CD4-positive, alpha-beta T cell treated with Interferon gamma for 1 hour (primary cell): ENCODE data around the gene MYO16.

Experiments
- DNase-seq: peaks from one replicate; pipeline ENCODE4 v3.0.0-alpha.2; 2020

Gene MYO16

DNA sequence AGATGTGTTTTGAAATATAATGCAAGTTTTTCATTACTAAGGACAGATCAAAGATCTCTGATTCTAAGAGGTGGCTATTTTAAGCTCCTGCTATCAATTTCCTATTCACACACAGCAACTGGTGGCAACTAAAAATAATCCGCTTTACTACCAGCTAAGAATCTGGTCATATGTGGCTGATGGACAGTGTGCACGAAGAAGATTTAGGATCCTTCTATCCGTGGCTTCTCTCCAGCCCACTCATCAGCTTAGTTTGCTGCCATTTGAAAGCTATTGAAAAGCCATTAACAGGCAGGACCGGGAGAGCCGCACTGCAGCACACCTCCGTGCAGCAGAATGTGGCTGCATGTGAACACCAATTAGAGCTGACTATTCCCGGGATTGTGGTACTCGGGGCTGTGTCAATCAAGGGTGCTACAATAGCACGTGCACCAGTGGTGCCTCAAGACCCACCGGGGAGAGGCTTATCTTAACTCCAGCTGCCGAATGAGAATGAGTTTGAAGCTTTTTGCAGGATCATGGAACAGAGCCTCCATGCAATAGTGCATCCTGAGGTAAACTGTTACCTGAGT, at the start of gene MYO16:
TSS of gene MYO16 (plus strand) at position 431 of the 572 bp plus-strand sequence. CDS start 234 bp downstream, outside the sequence.
- no peak for DNase-seq

DNA sequence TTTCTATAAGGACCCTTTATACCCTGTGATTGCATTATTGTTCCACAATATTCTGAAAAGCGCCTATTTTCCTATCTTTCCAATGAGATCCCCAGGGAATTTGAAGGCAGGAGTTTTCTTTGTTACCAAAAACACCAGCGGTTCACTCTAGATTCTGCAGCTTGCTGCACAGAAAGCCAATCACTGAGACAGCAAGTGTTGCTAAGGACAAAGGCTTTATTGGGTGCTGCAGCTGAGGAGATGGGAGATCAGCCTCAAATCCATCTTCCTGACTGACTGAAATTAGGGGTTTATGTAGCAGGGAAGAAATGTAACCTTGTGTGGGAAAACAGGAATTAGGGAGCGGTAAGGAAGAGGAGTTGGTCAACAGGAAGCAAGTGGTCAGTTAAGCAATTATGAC, 42.6 kb upstream of the MYO16 start:
- DNase-seq = no peak

DNA sequence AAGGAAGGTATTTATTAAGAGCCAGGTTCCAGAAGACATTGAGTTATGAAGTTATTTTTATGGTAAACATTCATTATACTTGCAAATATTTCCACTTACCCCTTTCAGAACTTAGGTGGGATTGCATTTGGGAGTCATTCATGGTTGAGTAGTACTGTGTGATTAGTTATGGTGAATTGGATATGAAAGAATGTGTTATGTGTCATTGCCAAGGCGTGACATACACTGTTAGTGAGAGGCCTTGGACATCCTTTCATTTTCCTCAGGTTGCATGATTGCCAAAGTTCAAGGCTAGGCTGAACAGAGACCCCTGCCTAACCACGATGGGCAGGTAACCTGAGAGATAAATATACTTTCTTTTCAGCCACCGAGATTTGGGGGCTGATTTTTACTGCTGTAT, 40.9 kb upstream of the MYO16 start:
- no peak for DNase-seq

- no peak for DNase-seq
Observed at GRCh38 chr13:108594153-108594552, 35.3 kb upstream of the MYO16 start.

DNA sequence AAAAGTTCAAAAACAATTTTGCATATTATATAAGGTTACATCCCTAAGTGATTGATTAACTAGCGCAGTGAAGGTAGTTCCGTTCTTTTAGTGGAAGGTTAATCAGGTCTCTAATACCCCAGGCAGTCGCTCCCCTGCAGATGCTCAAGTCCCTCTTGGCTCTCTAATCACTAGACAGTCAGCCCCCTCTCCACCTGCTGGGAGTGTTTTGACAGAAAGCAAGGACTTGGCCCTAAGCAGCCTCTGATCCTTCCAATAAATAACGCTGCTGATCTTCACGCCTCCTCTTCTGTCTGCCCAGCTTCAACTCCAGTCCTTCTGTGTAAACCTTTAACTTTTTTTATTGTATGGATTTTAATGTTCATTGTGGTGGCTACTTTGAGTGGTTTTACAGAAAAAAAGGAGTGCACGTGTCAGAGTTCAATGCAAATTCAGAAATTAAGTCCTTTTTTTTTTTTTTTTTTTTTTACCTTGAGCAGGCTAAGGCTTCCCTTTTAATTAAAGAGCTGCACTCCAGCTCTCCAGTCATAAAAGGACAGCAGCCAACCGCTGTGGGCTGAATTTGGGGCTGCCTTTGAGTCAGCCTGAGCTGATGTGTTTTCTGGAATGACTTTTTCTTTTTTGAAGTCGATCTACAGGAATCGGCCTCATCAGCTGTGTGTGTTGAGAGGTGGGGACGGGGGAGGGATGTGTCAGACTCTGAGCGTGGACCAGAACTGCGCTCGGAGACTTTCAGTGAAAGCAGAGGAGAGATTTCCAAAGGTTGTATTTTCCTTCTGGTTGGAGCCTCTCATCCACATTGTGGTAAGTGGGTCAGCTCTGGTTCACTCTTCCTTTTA, 33.8 kb upstream of the MYO16 start:
- DNase-seq = no peak

GRCh38 chr13:108597943-108598342, 31.5 kb upstream of the MYO16 start:
- no peak for DNase-seq

GRCh38 chr13:108606424-108606823, 23.0 kb upstream of the MYO16 start:
- DNase-seq = no peak

DNA sequence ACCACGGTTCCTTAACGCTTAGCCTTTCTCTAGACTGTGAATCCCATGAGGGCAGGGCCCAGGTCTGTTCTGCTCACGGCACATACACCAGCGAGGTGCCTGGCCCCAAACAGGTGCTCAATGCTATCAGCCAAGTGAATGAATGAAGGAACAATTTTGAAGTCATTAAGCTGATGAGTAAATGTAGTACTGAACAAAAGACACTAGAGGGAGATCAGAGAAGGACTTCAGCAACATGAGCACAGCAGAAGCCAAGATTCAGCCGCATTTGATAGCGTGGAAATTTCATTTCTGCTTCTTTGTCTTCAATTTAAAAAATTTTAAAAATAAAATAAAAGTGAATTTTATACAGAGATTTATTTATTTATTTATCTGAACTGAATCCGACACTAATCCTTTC, 20.1 kb upstream of the MYO16 start:
- DNase-seq = no peak

DNA sequence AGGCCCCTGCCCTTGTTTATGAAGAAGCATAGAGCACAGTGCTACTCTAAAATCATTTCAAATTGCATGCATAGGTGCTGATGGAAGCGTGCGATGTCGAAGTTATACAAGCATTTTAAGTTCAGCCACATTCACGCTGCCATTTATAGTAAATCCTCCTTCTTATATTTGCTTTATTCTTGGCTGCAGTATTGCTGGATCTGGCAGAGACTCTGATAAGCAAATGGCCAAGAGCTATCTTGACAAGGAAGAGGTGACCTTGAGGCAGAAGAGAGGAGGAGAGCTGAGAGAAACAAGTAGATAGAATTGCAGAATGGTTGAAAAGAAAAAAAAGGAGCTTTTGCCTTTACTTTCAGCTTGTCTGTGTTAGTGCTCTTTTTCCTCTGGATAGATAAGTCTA, 18.9 kb upstream of the MYO16 start:
- no peak for DNase-seq

- no peak for DNase-seq
Observed at GRCh38 chr13:108615241-108615640, 14.2 kb upstream of the MYO16 start.

- no peak for DNase-seq
Observed at GRCh38 chr13:108618233-108618632, 11.2 kb upstream of the MYO16 start.

DNA sequence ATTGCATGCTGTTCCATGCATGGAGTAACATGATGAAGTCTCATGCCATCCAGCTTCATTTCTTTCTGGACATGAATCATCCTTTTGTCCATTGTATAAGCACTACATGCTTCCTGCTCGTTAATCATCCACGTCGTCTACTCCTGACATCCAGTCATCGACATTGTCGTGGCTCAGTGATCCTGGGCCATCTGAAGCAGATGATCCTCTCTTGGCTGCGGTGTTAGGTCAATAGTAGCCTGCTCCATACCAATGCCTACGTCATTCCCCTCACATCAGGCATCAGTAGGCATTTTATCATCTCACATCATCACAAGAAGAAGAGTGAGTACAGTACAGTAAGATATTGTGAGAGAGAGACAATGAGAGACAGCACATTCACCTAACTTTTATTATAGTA, 7.9 kb upstream of the MYO16 start:
- no peak for DNase-seq

- DNase-seq = no peak
Observed at GRCh38 chr13:108624108-108624507, 5.3 kb upstream of the MYO16 start.

- no peak for DNase-seq
Observed at GRCh38 chr13:108624979-108625378, 4.4 kb upstream of the MYO16 start.

DNA sequence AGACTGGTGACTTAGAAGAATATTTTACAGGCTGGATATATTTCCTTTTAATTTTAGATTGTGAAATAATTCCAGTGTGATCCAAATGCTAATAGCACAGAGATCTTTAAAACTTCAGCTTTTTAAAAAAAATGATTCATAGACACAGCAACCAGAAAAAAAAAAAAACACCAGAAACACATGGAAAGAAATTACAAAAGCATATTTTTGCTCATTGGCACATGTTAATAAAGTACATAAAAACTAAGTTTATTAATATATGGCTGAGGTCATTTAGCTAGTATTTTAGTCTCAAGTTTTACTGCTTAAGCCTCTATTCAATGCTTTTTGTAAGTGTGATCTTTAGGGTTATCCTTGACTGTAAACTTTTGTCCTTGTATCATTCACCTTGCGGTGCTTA, 577 bp downstream of the MYO16 start:
- no peak for DNase-seq

- no peak for DNase-seq
Observed at GRCh38 chr13:108632649-108633167, 3.3 kb downstream of the MYO16 start.

DNA sequence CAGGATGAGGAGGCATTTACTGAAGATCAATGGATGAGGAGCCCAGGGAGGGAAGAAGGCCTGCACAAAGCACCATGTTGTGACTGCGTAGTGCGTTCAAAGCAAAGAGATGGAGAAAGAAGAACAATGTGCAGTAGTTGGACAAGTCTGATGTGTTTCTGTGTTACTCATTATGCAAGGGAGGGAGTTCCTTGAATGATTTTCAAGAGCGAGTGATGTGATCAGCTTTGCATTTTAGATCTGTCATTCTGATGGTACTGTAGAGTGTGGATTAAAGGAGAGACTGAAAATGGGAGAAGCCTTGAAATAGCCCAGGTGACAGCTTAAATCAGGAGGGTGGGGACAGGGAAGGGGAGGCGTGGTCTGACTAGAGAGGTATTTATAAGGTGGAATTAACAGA, 9.5 kb downstream of the MYO16 start:
- DNase-seq = no peak

- DNase-seq = no peak
Observed at GRCh38 chr13:108643646-108644353, 14.4 kb downstream of the MYO16 start.

GRCh38 chr13:108645376-108645775, 16.0 kb downstream of the MYO16 start:
- no peak for DNase-seq

DNA sequence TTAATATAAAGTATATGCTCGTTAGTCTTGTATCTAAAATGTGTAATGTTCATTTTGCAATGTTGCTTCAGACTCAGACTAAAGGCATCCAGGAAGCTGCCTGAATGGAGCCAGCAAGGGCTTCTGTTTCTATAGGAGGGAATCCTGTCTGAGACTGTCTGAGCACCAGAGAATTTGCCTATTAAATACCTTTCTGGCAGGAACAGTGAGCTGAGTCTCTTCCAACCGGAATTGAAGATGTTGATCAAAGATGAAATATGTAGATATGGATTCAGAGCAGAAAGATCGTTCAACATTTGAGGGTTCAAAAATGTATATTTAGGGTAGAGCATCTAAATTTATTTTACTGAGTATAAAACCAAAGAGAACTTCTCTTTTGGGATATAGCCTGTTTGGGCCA, 20.9 kb downstream of the MYO16 start:
- DNase-seq = no peak

DNA sequence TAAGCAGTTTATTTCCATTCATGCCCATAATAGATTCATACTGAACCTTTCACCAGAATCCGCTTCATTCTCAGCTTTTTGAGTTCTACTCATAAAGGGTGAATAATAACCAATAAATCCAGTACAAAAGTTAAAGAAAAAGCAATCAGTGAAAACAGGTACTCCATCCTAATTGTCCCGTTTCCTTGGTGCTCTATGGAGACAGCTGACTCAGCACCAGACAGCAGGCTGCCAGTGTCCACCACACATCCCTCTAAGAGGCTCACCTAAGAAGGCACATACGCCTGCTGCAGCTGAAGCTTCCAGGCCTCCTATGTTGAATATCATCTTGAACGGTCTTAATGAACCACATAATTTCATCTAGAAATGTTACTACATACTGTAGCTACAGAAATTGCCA, 27.3 kb downstream of the MYO16 start:
- no peak for DNase-seq

DNA sequence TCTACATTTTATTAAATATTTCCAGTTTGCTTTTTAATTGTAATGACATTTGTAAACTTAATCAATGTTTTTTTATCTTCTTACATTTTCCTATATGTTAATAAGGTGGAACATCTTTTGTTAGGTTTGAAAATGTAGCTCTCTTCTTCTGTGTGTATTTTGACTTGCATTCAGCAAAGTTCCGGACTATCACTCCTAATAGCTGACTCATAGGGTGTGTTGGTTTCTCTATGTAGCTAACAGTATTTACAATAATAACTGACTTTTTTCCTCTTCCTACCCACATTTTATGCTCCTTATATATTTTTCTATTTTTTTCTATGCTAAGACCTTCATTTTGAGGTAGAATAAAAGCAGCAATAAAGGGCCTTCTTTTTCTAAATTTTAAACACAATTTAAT, 28.1 kb downstream of the MYO16 start:
- DNase-seq = no peak

GRCh38 chr13:108662528-108662927, 33.1 kb downstream of the MYO16 start:
- no peak for DNase-seq

GRCh38 chr13:108663710-108664109, 34.3 kb downstream of the MYO16 start:
- no peak for DNase-seq
